ENCODE results near the gene LPIN3.

- TF ChIP-seq TEAD4 (IDR thresholded peaks at IDR 0.05): no peak
- no peak for TF ChIP-seq MAX (IDR thresholded peaks at IDR 0.05)
- no peak for TF ChIP-seq USF1 (IDR thresholded peaks at IDR 0.05)
- no peak for TF ChIP-seq EP300 (IDR thresholded peaks at IDR 0.05; ENCODE audit: borderline replicate concordance)
- no peak for TF ChIP-seq CEBPB (IDR thresholded peaks at IDR 0.05)
- no peak for TF ChIP-seq YY1 (IDR thresholded peaks at IDR 0.05; ENCODE audit: low read depth)
- no peak for TF ChIP-seq CREB1 (IDR thresholded peaks at IDR 0.05; ENCODE audit: low read depth)
- TF ChIP-seq FOXM1 (IDR thresholded peaks at IDR 0.05; ENCODE audit: borderline replicate concordance, low read depth): no peak
These were observed 2.1 kb downstream of the LPIN3 start for GRCh38 chr20:41342474-41343464.
